GM12878 (cell line): ENCODE measurements around the gene SLC25A39. TPM values are rescaled to one million over a fixed set of nuclear protein-coding genes. Genes with fewer than 3 reads are reported as not detected.
"Not testable (repeated sequence)": the region's sequence is repeated elsewhere in the genome, so short reads cannot be mapped to it uniquely, and the experiment has no call there.

Experiments
- ATAC-seq: fragments of 200-7000 bp; cut with Tn5 transposase; 3 replicates; pipeline ENCODE4 v1.9.1; 2020; ENCODE audit warnings: mild to moderate bottlenecking, moderate library complexity
- BruUV-seq: library from RNA; stranded (reverse); fragments of 400-500 nt; replicated peaks from 2 replicates; lab custom pipeline; 2021; lab: Mats Ljungman, UMichigan
- CTCF ChIA-PET: fragments of 300-600 bp; sonication (Branson Sonifier 250); formaldehyde crosslinking; extraction: SDS; loops from one replicate; lab custom pipeline; 2021; ENCODE audit warnings: inconsistent platforms; lab: Yijun Ruan, JAX
- POLR2A ChIA-PET: fragments of 350-600 bp; formaldehyde crosslinking; extraction: SDS; loops from one replicate; lab custom pipeline; 2021; ENCODE audit warnings: inconsistent platforms; lab: Charles Lee
- RAD21 ChIA-PET: fragments of 300-600 bp; sonication (Branson Sonifier 250); formaldehyde crosslinking; loops from one replicate; lab custom pipeline; 2023; ENCODE audit warnings: antibody characterized with exemption; ENCODE audit not compliant: unreplicated experiment; lab: Charles Lee
- SMC1A ChIA-PET: fragments of 300-600 bp; sonication (Branson Sonifier 250); formaldehyde crosslinking; loops from one replicate; lab custom pipeline; 2023; ENCODE audit not compliant: unreplicated experiment, uncharacterized antibody; lab: Charles Lee
- DNase-seq: peaks from one replicate; pipeline ENCODE4 v3.0.0-alpha.2; 2011; ENCODE audit warnings: low read depth, low spot score
- FAIRE-seq: peaks from 3 replicates; lab custom pipeline; 2011; peaks lifted over from hg19 to GRCh38; lab: Jason Lieb, UNC
- H2AFZ ChIP-seq: 2 replicates; pipeline ENCODE4 v1.6.0; 2011; ENCODE audit warnings: low read depth, low read length, control low read depth; ENCODE audit not compliant: control insufficient read depth
- H3K27ac ChIP-seq: 2 replicates; pipeline ENCODE4 v1.5.1; 2011; ENCODE audit warnings: control low read depth; ENCODE audit not compliant: control insufficient read depth, insufficient read depth
- H3K27me3 ChIP-seq, 2 experiments: replicated peaks in 1 of 2; 2 replicates each; pipeline versions ENCODE4 v1.6.0 to v1.6.1; 2011; ENCODE audit warnings: low read length in 1 of 2; ENCODE audit not compliant: control insufficient read depth in 2 of 2, insufficient read depth in 2 of 2
- H3K36me3 ChIP-seq, 2 experiments: 2 replicates each; pipeline ENCODE4 v1.5.1; 2011; ENCODE audit warnings: low read length in 1 of 2; ENCODE audit not compliant: control insufficient read depth in 2 of 2, insufficient read depth in 2 of 2
- H3K4me1 ChIP-seq: 2 replicates; pipeline ENCODE4 v1.6.1; 2011; ENCODE audit warnings: mild to moderate bottlenecking, low read length, moderate library complexity, mixed read lengths; ENCODE audit not compliant: control insufficient read depth, insufficient read depth
- H3K4me2 ChIP-seq: 2 replicates; pipeline ENCODE4 v1.6.0; 2011; ENCODE audit warnings: control low read depth; ENCODE audit not compliant: control insufficient read depth, insufficient read depth
- H3K4me3 ChIP-seq: fragments of 200-600 bp; sonication (generic); 2 replicates; pipeline ENCODE4 v1.5.1; 2016
- H3K79me2 ChIP-seq: 2 replicates; pipeline ENCODE4 v1.6.0; 2011; ENCODE audit warnings: low read length; ENCODE audit not compliant: control insufficient read depth, insufficient read depth
- H3K9ac ChIP-seq: 2 replicates; pipeline ENCODE4 v1.8.0; 2011; ENCODE audit warnings: low read length, control low read depth, mixed read lengths; ENCODE audit not compliant: control insufficient read depth, insufficient read depth
- H3K9me3 ChIP-seq: replicated peaks from 3 replicates; pipeline ENCODE4 v1.5.1; 2011; ENCODE audit warnings: mild to moderate bottlenecking, low read length; ENCODE audit not compliant: control insufficient read depth, insufficient read depth
- H4K20me1 ChIP-seq: 2 replicates; pipeline ENCODE4 v1.6.0; 2011; ENCODE audit not compliant: control insufficient read depth, insufficient read depth
- EGR1 ChIP-seq, 2 experiments: IDR thresholded peaks; 1 replicate in 1 of 2; 2 replicates in 1 of 2; pipeline ENCODE4 v1.6.1; 2011 to 2012; ENCODE audit warnings: low read depth in 2 of 2, low read length in 2 of 2, borderline replicate concordance in 1 of 2, mild to moderate bottlenecking in 1 of 2, moderate library complexity in 1 of 2
- RAD21 ChIP-seq: IDR thresholded peaks from 2 replicates; pipeline ENCODE4 v1.6.1; 2011; ENCODE audit warnings: mild to moderate bottlenecking, low read depth, low read length, moderate library complexity; ENCODE audit not compliant: insufficient read depth
- RAD51 ChIP-seq: fragments of 450-650 bp; IDR thresholded peaks from 2 replicates; pipeline ENCODE4 v1.6.1; 2016; ENCODE audit warnings: moderate library complexity, mild to moderate bottlenecking, inconsistent platforms
- TCF3 ChIP-seq: IDR thresholded peaks from 2 replicates; pipeline ENCODE4 v1.6.1; 2012; ENCODE audit warnings: low read depth, mild to moderate bottlenecking, low read length, borderline replicate concordance; ENCODE audit not compliant: insufficient read depth
- WGBS: methylation state at CpG from one replicate; pipeline ENCODE4 v1.1.6; 2016; ENCODE audit warnings: low lambda C conversion rate; ENCODE audit not compliant: insufficient replicate concordance, insufficient coverage; ENCODE audit errors: missing lambda C conversion rate; 5-methylcytosine and 5-hydroxymethylcytosine counted together
- in situ Hi-C: fragments of 300-500 bp; cut with MboI; formaldehyde crosslinking; loops from 9 replicates; pipeline ENCODE4 v1.14.3; 2018; ENCODE audit warnings: mixed read lengths
- intact Hi-C: fragments of 100-400 bp; cut with micrococcal nuclease; formaldehyde crosslinking; loops from one replicate; pipeline ENCODE4 v1.14.2; 2022; ENCODE audit not compliant: unreplicated experiment
- polyA plus RNA-seq, 11 experiments: library from polyadenylated mRNA; depleted of rRNA in 4 of 11; unstranded in 6 of 11; stranded (reverse) in 5 of 11; fragments of >200 nt; fragmentation: Nextera tagmentation in 4 of 11; fragmentation: Illumina TruSeq in 1 of 11; extraction: Ambion mirVana in 4 of 11; extraction: Trizol in 1 of 11; gene quantifications; 1 replicate in 1 of 11; 2 replicates in 10 of 11; pipeline versions ENCODE4 v1.2.1 to v1.2.3, GENCODE V29; 2011 to 2016; ENCODE audit warnings: inconsistent platforms in 2 of 11, missing spikeins in 2 of 11, low read depth in 1 of 11
- total RNA-seq, 4 experiments: library from RNA; depleted of rRNA in 3 of 4; stranded (reverse); fragments of >200 nt in 3 of 4; fragmentation: Illumina TruSeq in 1 of 4; extraction: Trizol in 1 of 4; gene quantifications; 2 replicates each; pipeline versions ENCODE4 v1.2.1 to v1.2.3, GENCODE V29; 2013 to 2021

Gene SLC25A39
- total and polyA plus RNA-seq, 10 of the 15 experiments (the other 5 are each of a cell fraction or from before 2014, with no cell fraction given): 3.5 to 270 (median 150) TPM

- ATAC-seq: no peak
- Histone ChIP-seq H3K79me2 (no peaks in the 10 kb centered on the region), H3K9ac (no peak overlapping the region)
- in situ Hi-C loops: no loop called here
- ChIA-PET RAD21 (interaction anchor here (1.0 kb wide), 1 partner anchor 156 kb away, joined by 3 read pairs; no protein-coding TSS in a partner anchor), CTCF (interaction anchor here (1.0 to 1.2 kb wide), 2 partner anchors 9 to 31 kb away, joined by 3 to 8 read pairs; no protein-coding TSS in a partner anchor)
- BruUV-seq: no TSS peak
- TF ChIP-seq EGR1 (IDR thresholded peaks at IDR 0.05; ENCODE audit: borderline replicate concordance in 1 of 2, low read depth in 2 of 2, low read length in 2 of 2) (no peak), RAD21 (no peak), TCF3 (no peak), RAD51 (no peak)
- TF ChIP-seq, all 136 proteins: peak for 0
- H3K4me2 ChIP-seq: no peak overlapping the region
- H3K36me3 ChIP-seq: no peaks in the 10 kb centered on the region
- FAIRE-seq (no peak), DNase-seq (no peak)
- no peak overlapping the region for H2AFZ ChIP-seq
- WGBS: 56% methylated on average over 7 of the region's 7 CpGs
- no peak overlapping the region for H3K4me3 ChIP-seq
- H3K4me1 ChIP-seq: no peaks in the 10 kb centered on the region
- peaks cover 0 to 2% of the 10 kb centered on the region in 2 experiments for H3K27me3 ChIP-seq
- no peaks in the 10 kb centered on the region for H3K9me3 ChIP-seq
- SMC1A ChIA-PET: no interaction called here
- H4K20me1 ChIP-seq: no peaks in the 10 kb centered on the region
- intact Hi-C loops: no loop called here
- POLR2A ChIA-PET: interaction anchor here (0.5 kb wide), 1 partner anchor 72 kb away, joined by 3 read pairs; no protein-coding TSS in a partner anchor
- no peak overlapping the region for H3K27ac ChIP-seq
Measured at GRCh38 chr17:44367231-44367979, 42.8 kb upstream of the SLC25A39 start.

- SMC1A ChIA-PET: not testable (repeated sequence)
Measured at GRCh38 chr17:44365051-44365450, 40.4 kb upstream of the SLC25A39 start.

More at GRCh38 chr17:44365051-44365450, 40.4 kb upstream of the SLC25A39 start:
- H3K9ac ChIP-seq, intact Hi-C loops, H3K4me3 ChIP-seq, H3K27me3 ChIP-seq, FAIRE-seq, H3K4me2 ChIP-seq, H3K79me2 ChIP-seq, H2AFZ ChIP-seq, H3K27ac ChIP-seq, H3K9me3 ChIP-seq, BruUV-seq, POLR2A ChIA-PET, H3K36me3 ChIP-seq, H3K4me1 ChIP-seq, in situ Hi-C loops, DNase-seq, ATAC-seq, RAD21 ChIA-PET, H4K20me1 ChIP-seq: not testable (repeated sequence)
- CTCF ChIA-PET: interaction anchor here (0.6 to 2.9 kb wide), 6 partner anchors 11 to 163 kb away, joined by 3 to 11 read pairs (median 3); no protein-coding TSS in a partner anchor
- 15% methylated on average over 5 of the region's 5 CpGs for WGBS
